Measurements from ENCODE around the gene IFI27L1. TPM values are rescaled to one million over a fixed set of nuclear protein-coding genes. Genes with fewer than 3 reads are reported as not detected.

The IFI27L1 gene
- total RNA-seq, 1 donor from 2014 or later, result 18.9 TPM

DNA sequence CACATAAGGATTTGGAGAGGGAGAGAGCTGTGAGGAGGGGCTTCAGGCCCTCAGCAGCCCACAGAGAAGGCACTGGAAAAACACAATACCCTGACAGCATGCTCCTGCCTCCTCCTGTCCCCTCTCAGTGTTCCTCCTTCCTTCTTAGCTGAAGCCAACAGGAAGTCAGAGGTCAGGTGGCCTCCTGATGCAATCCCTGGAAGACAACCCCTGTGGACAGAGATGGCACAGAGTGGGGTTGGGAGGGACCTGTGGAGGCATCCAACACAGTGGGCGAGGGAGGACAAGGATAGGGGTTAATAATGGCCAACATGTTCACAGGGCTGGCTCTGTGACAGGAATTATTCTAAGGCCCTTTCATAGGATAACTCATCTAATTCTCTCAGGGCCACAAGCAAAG, 63.7 kb downstream of the IFI27L1 start:
- Histone ChIP-seq H3K27me3 (no peaks in the 10 kb centered on the region), H3K4me1 (no peaks in the 10 kb centered on the region), H3K9me3 (no peaks in the 10 kb centered on the region), H3K36me3 (no peaks in the 10 kb centered on the region), H3K27ac (no peak overlapping the region), H3K4me3 (no peak overlapping the region)
- no peak for DNase-seq (ENCODE audit: extremely low spot score in 2 of 2)
- intact Hi-C loops (cut with DNase I), result no loop called here
- TF ChIP-seq POLR2AphosphoS5 (IDR thresholded peaks at IDR 0.05; ENCODE audit: insufficient read depth in 1 of 2, low read depth in 1 of 2) (no peak), POLR2A (IDR thresholded peaks at IDR 0.05) (no peak)
- TF ChIP-seq, protein P1, sequence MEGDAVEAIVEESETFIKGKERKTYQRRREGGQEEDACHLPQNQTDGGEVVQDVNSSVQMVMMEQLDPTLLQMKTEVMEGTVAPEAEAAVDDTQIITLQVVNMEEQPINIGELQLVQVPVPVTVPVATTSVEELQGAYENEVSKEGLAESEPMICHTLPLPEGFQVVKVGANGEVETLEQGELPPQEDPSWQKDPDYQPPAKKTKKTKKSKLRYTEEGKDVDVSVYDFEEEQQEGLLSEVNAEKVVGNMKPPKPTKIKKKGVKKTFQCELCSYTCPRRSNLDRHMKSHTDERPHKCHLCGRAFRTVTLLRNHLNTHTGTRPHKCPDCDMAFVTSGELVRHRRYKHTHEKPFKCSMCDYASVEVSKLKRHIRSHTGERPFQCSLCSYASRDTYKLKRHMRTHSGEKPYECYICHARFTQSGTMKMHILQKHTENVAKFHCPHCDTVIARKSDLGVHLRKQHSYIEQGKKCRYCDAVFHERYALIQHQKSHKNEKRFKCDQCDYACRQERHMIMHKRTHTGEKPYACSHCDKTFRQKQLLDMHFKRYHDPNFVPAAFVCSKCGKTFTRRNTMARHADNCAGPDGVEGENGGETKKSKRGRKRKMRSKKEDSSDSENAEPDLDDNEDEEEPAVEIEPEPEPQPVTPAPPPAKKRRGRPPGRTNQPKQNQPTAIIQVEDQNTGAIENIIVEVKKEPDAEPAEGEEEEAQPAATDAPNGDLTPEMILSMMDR (IDR thresholded peaks at IDR 0.05), result no peak

DNA sequence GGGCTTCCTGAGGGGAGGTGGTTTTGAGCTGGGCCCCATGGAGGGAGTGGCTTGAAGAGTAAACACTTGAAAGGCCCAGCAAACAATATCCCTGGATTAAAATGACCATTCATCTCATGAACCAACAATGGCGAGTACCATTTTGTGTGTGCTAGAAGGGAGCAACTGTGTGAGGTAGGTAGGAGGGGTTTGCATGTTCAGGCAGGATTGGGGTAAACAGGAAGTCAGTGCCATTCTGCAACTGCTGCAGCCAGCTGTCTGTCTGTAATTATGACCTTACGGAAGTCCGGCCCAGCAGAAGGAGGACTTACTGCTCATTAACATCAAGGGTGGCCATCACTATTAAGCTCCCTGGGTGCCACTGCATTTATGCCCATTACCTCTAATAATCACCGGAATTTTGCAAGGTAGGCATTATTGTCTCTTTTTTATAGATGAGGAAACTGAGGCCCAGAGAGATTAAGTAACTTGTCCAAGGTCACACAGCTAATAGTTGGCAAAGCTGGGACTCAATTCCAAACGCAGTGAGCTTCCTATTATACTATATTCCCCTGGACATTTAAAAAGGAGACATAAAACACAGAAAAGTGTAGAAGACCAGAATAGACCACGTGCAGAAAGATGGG, 64.9 kb downstream of the IFI27L1 start:
- Histone ChIP-seq H3K9me3 (no peaks in the 10 kb centered on the region), H3K4me3 (no peak overlapping the region), H3K27ac (no peak overlapping the region), H3K4me1 (no peaks in the 10 kb centered on the region), H3K27me3 (no peaks in the 10 kb centered on the region), H3K36me3 (no peaks in the 10 kb centered on the region)
- no peak for DNase-seq (ENCODE audit: extremely low spot score in 2 of 2)
- intact Hi-C loops (cut with DNase I), result no loop called here
- no peak for TF ChIP-seq POLR2A (IDR thresholded peaks at IDR 0.05)
- TF ChIP-seq, protein P1 (IDR thresholded peaks at IDR 0.05), result no peak
- no peak for TF ChIP-seq POLR2AphosphoS5 (IDR thresholded peaks at IDR 0.05; ENCODE audit: insufficient read depth in 1 of 2, low read depth in 1 of 2)

Other genes with a start within 250 kb of the IFI27L1 start
- not detected for gene FAM181A, start 154.0 kb upstream of the IFI27L1 start, total RNA-seq
- 24.1 TPM for gene ASB2, start 104.7 kb upstream of the IFI27L1 start, total RNA-seq
- gene CCDC197, start 84.0 kb upstream of the IFI27L1 start, total RNA-seq, result not detected
- 1.7 TPM for gene OTUB2, start 55.0 kb upstream of the IFI27L1 start, total RNA-seq
- gene DDX24, start 108 bp upstream of the IFI27L1 start, total RNA-seq, result 109 TPM
- 209 TPM for gene IFI27, start 29.4 kb downstream of the IFI27L1 start, total RNA-seq
- gene IFI27L2, start 48.3 kb downstream of the IFI27L1 start, total RNA-seq, result 171 TPM
- 6.1 TPM for gene PPP4R4, start 93.0 kb downstream of the IFI27L1 start, total RNA-seq
- not detected for gene SERPINA10, start 212.0 kb downstream of the IFI27L1 start, total RNA-seq
- not detected for gene SERPINA6, start 242.0 kb downstream of the IFI27L1 start, total RNA-seq

Data from vagina (tissue), 2 donors.